Brain microvascular endothelial cell (primary cell): ENCODE measurements around the gene CCBE1.

Experiments
- DNase-seq: peaks from one replicate; pipeline ENCODE4 v3.0.0-alpha.2; 2020
- H3K27ac ChIP-seq: fragments of 250-450 bp; sonication (Bioruptor Pico); 2 replicates; pipeline ENCODE4 v1.5.1; 2020; ENCODE audit warnings: mild to moderate bottlenecking, moderate library complexity
- H3K27me3 ChIP-seq: fragments of 250-450 bp; sonication (Bioruptor Pico); replicated peaks from 2 replicates; pipeline ENCODE4 v1.5.1; 2020; ENCODE audit warnings: mild to moderate bottlenecking
- H3K36me3 ChIP-seq: fragments of 250-450 bp; sonication (Bioruptor Pico); replicated peaks from 2 replicates; pipeline ENCODE4 v1.5.1; 2020; ENCODE audit warnings: mild to moderate bottlenecking
- H3K4me3 ChIP-seq: 2 replicates; pipeline ENCODE4 v1.5.1; 2011; ENCODE audit warnings: low read depth, mild to moderate bottlenecking, control low read depth, low read length, moderate library complexity
- CTCF ChIP-seq: IDR thresholded peaks from 2 replicates; pipeline ENCODE4 v1.5.1; 2011; ENCODE audit warnings: low read depth, mild to moderate bottlenecking, moderate library complexity, low read length, control low read depth, inconsistent platforms; ENCODE audit errors: missing control alignments
- in situ Hi-C: cut with HindIII; loops from 2 replicates; pipeline ENCODE4 v1.10.0; 2017; ENCODE audit warnings: low sequenced_read_pairs, low pct_ligation_motif_present

CCBE1 gene

GRCh38 chr18:59660786-59661743, 36.2 kb downstream of the CCBE1 start:
- Histone ChIP-seq H3K27ac (peak overlapping the region; percentile 10), H3K27me3 (no peaks in the 10 kb centered on the region), H3K4me3 (no peak overlapping the region), H3K36me3 (no peaks in the 10 kb centered on the region)
- in situ Hi-C loops: no loop called here
- DNase-seq: no peak
- TF ChIP-seq CTCF: no peak

GRCh38 chr18:59660366-59660765, 36.9 kb downstream of the CCBE1 start:
- in situ Hi-C loops: no loop called here
- Histone ChIP-seq H3K27me3 (no peaks in the 10 kb centered on the region), H3K27ac (peak overlapping the region; percentile 10), H3K36me3 (no peaks in the 10 kb centered on the region), H3K4me3 (no peak overlapping the region)
- no peak for TF ChIP-seq CTCF
- no peak for DNase-seq

- in situ Hi-C loops: no loop called here
- peak; percentile 39 for DNase-seq
- Histone ChIP-seq H3K4me3 (peak overlapping the region; percentile 57), H3K27me3 (no peaks in the 10 kb centered on the region), H3K36me3 (no peaks in the 10 kb centered on the region), H3K27ac (peak overlapping the region; percentile 10)
- no peak for TF ChIP-seq CTCF
Observed at GRCh38 chr18:59659508-59660170, 37.6 kb downstream of the CCBE1 start.

- TF ChIP-seq CTCF: no peak
- Histone ChIP-seq H3K4me3 (no peak overlapping the region), H3K36me3 (no peaks in the 10 kb centered on the region), H3K27me3 (no peaks in the 10 kb centered on the region), H3K27ac (no peak overlapping the region)
- DNase-seq: no peak
- in situ Hi-C loops: no loop called here
Observed at GRCh38 chr18:59658941-59659340, 38.3 kb downstream of the CCBE1 start.

- H3K27ac ChIP-seq: no peak overlapping the region
- DNase-seq: no peak
- no peaks in the 10 kb centered on the region for H3K36me3 ChIP-seq
- no peaks in the 10 kb centered on the region for H3K27me3 ChIP-seq
- TF ChIP-seq CTCF: no peak
- in situ Hi-C loops: no loop called here
- no peak overlapping the region for H3K4me3 ChIP-seq
Observed at GRCh38 chr18:59657012-59657411, 40.2 kb downstream of the CCBE1 start.
